Measurements from ENCODE around the gene ARNT2.

ARNT2 gene

DNA sequence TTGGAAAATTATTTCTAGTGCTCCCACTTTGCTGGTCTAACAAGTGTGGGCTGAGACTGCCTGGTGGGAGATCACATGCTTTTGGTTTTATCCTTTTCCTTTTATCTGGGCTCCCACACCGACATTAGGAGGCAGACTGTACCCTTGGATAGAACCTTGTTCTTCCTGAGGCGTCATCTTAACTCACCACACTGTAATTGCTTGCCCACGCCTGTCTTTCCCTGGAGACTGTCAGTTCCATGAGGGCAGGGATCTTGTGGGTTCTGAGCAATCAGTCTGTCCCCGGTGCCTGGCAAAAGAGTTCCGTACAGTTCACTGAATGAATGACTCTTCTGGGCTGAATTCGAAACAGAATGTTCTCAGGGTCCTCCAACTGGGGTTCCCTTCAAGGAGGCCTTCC lies 166.4 kb downstream of the ARNT2 start:
- Histone ChIP-seq H3K4me1 (peaks cover 8% of the 10 kb centered on the region), H3K4me2 (no peak overlapping the region), H3K4me3 (no peak overlapping the region), H3K9me3 (no peaks in the 10 kb centered on the region), H3K27ac (no peak overlapping the region), H3K36me3 (peaks cover 17% of the 10 kb centered on the region), H4K20me1 (no peaks in the 10 kb centered on the region), H3K27me3 (no peaks in the 10 kb centered on the region), H3K9ac (no peak overlapping the region)
- no peak for TF ChIP-seq Cebpa-rat (IDR thresholded peaks at IDR 0.05)

DNA sequence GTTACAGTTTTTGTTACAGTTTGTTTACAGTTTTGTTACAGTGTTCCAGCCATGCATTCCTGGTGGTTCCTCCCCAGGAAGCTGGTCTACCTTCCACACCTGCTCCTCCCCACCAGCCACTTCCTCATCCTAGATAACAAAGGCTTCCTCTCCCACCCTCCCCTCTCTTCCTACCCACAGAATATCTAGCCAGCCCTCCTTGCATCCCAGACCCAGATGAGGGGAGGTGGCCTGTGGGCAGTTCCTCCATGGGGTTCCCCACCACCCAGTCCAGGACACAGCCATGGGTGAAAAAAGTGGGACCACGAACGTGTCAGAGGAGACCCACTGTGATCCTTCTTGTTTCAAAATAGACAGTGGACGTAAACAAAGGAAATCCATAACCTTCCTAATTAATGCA lies 168.2 kb downstream of the ARNT2 start:
- Histone ChIP-seq H3K36me3 (peaks cover 27% of the 10 kb centered on the region), H3K9ac (no peak overlapping the region), H3K9me3 (no peaks in the 10 kb centered on the region), H3K27ac (no peak overlapping the region), H3K4me3 (no peak overlapping the region), H4K20me1 (no peaks in the 10 kb centered on the region), H3K27me3 (no peaks in the 10 kb centered on the region), H3K4me1 (peaks cover 8% of the 10 kb centered on the region), H3K4me2 (peak overlapping the region; percentile 27; the same call in 1 of the 2 replicates)
- TF ChIP-seq Cebpa-rat (IDR thresholded peaks at IDR 0.05) = no peak

DNA sequence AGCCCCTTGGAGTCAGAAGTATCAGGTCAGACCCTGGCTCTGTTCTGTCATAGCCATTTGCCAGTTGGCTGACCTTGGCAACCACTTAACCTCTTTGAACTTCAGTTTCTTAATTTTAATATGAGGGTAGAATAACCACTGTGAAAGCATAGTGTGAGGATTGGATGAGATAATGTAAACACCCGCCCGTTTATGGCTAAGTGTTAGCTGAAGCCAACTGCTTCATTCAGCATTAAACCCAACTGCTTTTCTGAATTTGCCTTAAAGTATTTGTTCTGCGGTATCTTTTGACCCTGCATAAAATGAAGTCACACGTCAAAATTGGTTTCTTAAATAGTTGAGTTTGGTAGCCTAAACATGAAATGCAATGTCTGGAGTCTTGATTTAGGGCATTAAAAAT lies 169.4 kb downstream of the ARNT2 start:
- H3K27me3 ChIP-seq = no peaks in the 10 kb centered on the region
- peaks cover 31% of the 10 kb centered on the region for H3K36me3 ChIP-seq
- no peaks in the 10 kb centered on the region for H3K9me3 ChIP-seq
- peaks cover 8% of the 10 kb centered on the region for H3K4me1 ChIP-seq
- H4K20me1 ChIP-seq = no peaks in the 10 kb centered on the region
- H3K4me2 ChIP-seq = no peak overlapping the region
- no peak overlapping the region for H3K4me3 ChIP-seq
- H3K9ac ChIP-seq = no peak overlapping the region
- no peak for TF ChIP-seq Cebpa-rat (IDR thresholded peaks at IDR 0.05)
- H3K27ac ChIP-seq = no peak overlapping the region

DNA sequence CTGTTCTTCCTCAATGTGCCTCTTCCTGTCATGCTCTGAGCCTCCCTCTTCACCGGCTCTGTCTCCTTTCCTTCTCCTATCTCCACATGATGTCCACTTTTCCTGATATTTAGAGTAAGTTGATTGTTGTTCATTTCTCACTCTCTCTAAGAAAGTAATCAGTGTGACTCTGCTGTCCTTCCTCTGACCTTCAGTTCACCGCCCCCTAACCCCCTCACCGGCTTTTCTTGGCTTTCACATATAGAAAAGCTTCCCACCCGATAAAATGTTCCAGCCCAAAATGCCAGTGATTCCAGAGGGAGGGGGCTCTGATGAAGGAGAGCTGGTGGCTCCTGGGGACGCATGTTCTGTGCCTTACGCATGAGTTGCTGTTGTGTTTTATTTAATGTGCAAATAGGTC lies 170.4 kb downstream of the ARNT2 start:
- no peak overlapping the region for H3K4me3 ChIP-seq
- no peak overlapping the region for H3K4me2 ChIP-seq
- no peaks in the 10 kb centered on the region for H4K20me1 ChIP-seq
- no peak overlapping the region for H3K27ac ChIP-seq
- H3K36me3 ChIP-seq = peaks cover 31% of the 10 kb centered on the region
- no peaks in the 10 kb centered on the region for H3K9me3 ChIP-seq
- no peak for TF ChIP-seq Cebpa-rat (IDR thresholded peaks at IDR 0.05)
- no peak overlapping the region for H3K9ac ChIP-seq
- H3K27me3 ChIP-seq = no peaks in the 10 kb centered on the region
- peaks cover 17% of the 10 kb centered on the region for H3K4me1 ChIP-seq

DNA sequence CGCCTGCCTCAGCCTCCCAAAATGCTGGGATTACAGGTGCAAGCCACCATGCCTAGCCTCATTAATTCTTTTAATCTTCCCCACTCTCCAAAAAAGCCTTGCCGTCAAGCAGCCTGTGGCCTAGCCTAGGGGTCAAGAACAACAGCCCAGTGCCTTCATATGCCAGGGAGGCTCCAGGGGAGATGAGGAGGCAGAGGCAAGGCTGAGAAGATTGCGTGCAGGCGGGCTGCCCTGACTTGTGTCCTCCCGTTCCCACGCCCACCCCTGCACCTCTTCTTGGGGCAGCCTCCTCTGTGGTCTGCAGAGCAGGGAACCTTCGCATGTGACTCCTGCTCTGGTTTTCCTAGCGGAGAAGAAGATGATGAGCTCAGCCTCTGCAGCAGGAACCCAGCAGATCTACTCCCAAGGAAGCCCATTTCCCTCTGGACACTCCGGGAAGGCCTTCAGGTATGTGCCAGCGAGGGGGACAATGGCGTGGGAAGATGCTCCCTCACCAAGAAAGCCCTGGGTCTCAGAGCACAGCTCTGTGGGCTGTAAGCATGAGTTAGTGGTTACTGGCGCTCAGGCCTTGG lies 172.4 kb downstream of the ARNT2 start:
- Histone ChIP-seq H3K4me3 (no peak overlapping the region), H3K9ac (no peak overlapping the region), H3K9me3 (no peaks in the 10 kb centered on the region), H3K27me3 (no peaks in the 10 kb centered on the region), H3K4me1 (peaks cover 29% of the 10 kb centered on the region), H3K4me2 (no peak overlapping the region), H3K27ac (no peak overlapping the region), H3K36me3 (peaks cover 37% of the 10 kb centered on the region), H4K20me1 (no peaks in the 10 kb centered on the region)
- no peak for TF ChIP-seq Cebpa-rat (IDR thresholded peaks at IDR 0.05)

DNA sequence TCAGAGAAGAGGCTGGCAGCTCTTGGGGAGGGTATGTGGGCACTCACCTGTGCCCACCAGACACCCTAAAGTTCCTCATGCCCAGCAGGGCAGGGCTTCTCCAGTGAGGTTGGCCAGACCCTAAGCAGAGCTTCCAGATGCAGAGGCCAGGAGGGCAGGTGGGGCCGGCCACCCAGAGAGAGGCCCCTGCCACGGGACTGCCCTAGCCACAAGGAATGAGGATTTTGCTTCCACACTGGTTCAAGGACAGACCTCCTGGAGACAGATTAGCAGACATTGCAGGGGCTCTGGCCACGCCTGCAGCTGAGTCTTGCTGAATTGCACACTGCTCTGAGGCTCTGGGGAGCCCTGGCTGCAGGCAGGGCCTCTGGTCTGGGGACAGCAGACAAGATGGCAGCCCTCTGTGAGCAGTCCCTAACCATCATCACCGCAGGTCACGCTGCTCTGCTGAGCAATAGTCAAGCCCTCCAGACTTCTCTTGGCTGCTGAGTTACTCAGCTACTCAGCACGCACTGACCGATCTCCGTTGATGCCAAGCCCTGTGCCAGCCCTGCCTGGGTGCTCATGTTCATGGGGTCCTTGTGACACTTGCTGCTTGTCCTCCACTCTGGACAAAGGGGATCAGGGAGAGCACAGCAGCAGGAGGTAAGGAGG lies 173.5 kb downstream of the ARNT2 start:
- peaks cover 22% of the 10 kb centered on the region for H3K4me1 ChIP-seq
- peaks cover 41% of the 10 kb centered on the region for H3K36me3 ChIP-seq
- H3K9me3 ChIP-seq = no peaks in the 10 kb centered on the region
- H4K20me1 ChIP-seq = no peaks in the 10 kb centered on the region
- H3K27ac ChIP-seq = no peak overlapping the region
- no peak overlapping the region for H3K4me2 ChIP-seq
- TF ChIP-seq Cebpa-rat (IDR thresholded peaks at IDR 0.05) = no peak
- no peak overlapping the region for H3K4me3 ChIP-seq
- no peaks in the 10 kb centered on the region for H3K27me3 ChIP-seq
- H3K9ac ChIP-seq = no peak overlapping the region

DNA sequence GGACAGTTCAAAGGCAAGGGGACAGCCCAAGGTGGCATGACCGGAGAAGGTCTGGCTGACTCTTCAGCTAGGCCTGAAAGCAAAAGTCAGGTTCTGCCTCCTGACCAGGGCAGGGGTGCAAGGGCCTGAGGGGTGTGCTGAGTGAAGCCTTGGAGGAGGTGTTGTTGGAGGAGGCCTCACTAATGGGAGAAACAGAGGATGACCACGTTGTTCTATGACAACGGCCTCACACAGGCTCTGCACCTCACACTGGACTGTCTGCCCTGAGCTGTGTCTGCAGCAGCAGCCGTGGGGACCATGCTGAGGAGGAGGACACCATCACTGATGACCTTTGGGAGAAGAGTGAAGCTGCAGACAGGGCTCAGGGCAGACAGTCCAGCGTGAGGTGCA lies 174.0 kb downstream of the ARNT2 start:
- Histone ChIP-seq H3K4me3 (no peak overlapping the region), H3K27ac (no peak overlapping the region), H3K27me3 (no peaks in the 10 kb centered on the region), H3K9me3 (no peaks in the 10 kb centered on the region), H3K36me3 (peaks cover 46% of the 10 kb centered on the region), H3K4me1 (peaks cover 22% of the 10 kb centered on the region), H3K4me2 (no peak overlapping the region), H3K9ac (no peak overlapping the region), H4K20me1 (no peaks in the 10 kb centered on the region; the same call in 1 of the 2 replicates)
- no peak for TF ChIP-seq Cebpa-rat (IDR thresholded peaks at IDR 0.05)

DNA sequence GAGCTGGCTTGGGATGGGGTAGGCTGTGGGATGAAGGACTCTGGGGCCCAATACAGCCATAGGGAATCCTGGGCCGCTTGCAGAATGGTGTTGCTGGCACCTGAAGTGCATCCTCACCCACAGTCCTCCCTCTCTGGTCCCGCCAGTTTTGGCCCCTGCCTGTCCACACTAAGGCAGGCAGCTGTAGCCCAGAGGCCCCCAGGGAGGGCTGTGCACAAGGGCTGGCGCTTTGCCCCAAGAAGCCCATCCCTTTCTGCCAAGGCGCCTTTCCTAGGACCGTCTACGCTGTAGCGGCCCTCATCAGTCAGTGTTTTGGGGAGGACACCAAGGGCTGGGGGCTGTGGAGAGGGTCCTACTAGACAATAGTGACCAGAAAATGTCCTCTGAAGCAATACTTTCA lies 174.7 kb downstream of the ARNT2 start:
- no peak overlapping the region for H3K9ac ChIP-seq
- no peak overlapping the region for H3K27ac ChIP-seq
- H4K20me1 ChIP-seq = no peaks in the 10 kb centered on the region; the same call in 1 of the 2 replicates
- H3K9me3 ChIP-seq = no peaks in the 10 kb centered on the region
- peaks cover 22% of the 10 kb centered on the region for H3K4me1 ChIP-seq
- no peak for TF ChIP-seq Cebpa-rat (IDR thresholded peaks at IDR 0.05)
- peaks cover 52% of the 10 kb centered on the region for H3K36me3 ChIP-seq
- no peak overlapping the region for H3K4me3 ChIP-seq
- H3K27me3 ChIP-seq = no peaks in the 10 kb centered on the region
- no peak overlapping the region for H3K4me2 ChIP-seq

DNA sequence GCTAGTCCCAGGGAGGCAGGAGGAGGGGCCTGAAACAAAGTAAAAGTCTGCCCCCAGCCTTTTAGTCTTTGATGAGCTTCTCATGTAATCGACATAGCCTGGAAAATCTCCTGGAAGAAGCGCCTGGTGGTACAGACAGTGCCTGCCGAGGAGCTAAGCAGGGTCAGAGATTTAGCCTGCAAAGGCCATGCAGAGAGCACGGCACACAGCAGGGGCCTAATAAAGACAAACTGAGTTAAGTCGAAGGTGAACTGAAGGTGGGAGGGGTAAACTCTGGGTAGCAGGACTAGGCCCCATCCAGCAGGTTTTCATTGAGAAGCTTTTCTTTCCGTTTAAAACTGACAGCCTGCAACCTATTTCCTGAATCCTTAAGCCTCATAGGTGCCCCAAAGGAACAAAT lies 175.4 kb downstream of the ARNT2 start:
- Histone ChIP-seq H3K27ac (no peak overlapping the region), H3K9me3 (no peaks in the 10 kb centered on the region), H3K27me3 (no peaks in the 10 kb centered on the region), H3K4me2 (peak overlapping the region; percentile 59), H3K4me1 (peaks cover 22% of the 10 kb centered on the region), H3K36me3 (peaks cover 48% of the 10 kb centered on the region), H4K20me1 (no peaks in the 10 kb centered on the region; the same call in 1 of the 2 replicates), H3K4me3 (no peak overlapping the region), H3K9ac (no peak overlapping the region)
- no peak for TF ChIP-seq Cebpa-rat (IDR thresholded peaks at IDR 0.05)

DNA sequence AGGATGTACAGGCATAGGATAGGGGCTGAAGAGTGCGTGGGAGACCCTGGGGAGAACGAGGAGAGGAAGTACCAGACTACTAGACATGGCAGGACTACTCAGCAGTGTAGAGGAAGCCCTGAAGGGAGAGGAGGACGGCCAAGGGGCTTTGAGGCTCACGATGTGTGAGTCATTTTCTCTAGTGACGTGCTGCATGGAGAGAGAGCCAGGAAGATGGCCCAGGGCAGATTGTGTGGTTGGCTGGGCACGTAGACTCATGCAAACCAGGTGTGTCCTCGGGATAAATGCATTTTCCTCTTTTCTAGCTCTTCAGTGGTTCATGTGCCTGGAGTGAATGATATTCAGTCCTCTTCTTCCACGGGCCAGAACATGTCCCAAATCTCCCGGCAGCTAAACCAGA lies 175.9 kb downstream of the ARNT2 start:
- Histone ChIP-seq H3K4me2 (peak overlapping the region; percentile 59), H3K27me3 (no peaks in the 10 kb centered on the region), H3K36me3 (peaks cover 44% of the 10 kb centered on the region), H3K27ac (no peak overlapping the region), H3K4me3 (no peak overlapping the region), H3K9me3 (no peaks in the 10 kb centered on the region), H3K4me1 (peaks cover 22% of the 10 kb centered on the region), H3K9ac (no peak overlapping the region), H4K20me1 (no peaks in the 10 kb centered on the region; the same call in 1 of the 2 replicates)
- TF ChIP-seq Cebpa-rat (IDR thresholded peaks at IDR 0.05) = no peak
